GM18499 (cell line): Measurements from ENCODE around the gene SLC48A1.
"Not testable (repeated sequence)": the region's sequence is repeated elsewhere in the genome, so short reads cannot be mapped to it uniquely, and the experiment has no call there.

Experiments used
- ATAC-seq: cut with Tn5 transposase; IDR thresholded peaks from one replicate; pipeline ENCODE4 v1.9.1; 2021; ENCODE audit warnings: moderate number of reproducible peaks; ENCODE audit not compliant: insufficient read depth, unreplicated experiment

The SLC48A1 gene

DNA sequence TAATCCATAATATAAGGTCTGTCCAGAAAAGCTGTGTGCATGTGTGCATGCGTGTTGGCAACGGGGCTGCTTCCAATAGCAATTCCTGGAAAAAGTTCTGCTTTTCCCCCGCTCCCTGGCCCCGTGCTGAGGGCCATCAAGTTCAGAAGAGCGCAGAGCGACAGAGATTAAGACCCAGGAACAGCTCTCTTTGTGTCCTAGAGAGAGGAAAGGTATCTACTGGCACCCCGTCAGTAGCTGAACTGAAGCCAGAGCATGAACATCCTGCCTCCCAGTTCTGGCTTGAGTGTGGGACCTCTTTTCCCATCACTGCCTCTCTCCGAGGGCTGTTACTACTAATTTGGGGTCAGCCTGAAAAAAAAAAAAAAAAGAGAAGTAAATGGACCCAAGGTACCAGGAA lies 31.1 kb downstream of the SLC48A1 start:
- ATAC-seq = no peak

- ATAC-seq = no peak
Observed at GRCh38 chr12:47805417-47805816, 32.4 kb downstream of the SLC48A1 start.

DNA sequence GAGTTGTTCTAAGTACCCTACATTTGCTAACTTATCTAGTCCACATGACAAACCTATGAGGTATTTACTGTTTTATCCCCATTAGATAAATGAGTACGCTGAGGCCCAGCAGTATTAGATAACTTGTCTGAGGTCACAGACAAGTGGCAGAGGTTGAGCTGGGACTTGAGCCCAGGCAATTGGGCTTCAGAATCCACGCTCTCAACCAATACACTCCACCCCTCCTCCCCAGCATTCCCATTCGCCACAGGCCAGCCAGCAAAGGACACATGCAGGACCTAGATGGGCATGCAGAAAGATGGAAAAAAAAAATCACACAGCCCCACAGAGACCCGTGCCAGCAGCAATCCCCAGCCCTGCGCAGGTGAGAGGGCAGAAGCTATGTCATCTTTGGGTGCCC lies 34.3 kb downstream of the SLC48A1 start:
- ATAC-seq = no peak

GRCh38 chr12:47808050-47808449 lies 35.0 kb downstream of the SLC48A1 start:
- peak; percentile 38 for ATAC-seq

- ATAC-seq = no peak
Observed at GRCh38 chr12:47808574-47809365, 35.7 kb downstream of the SLC48A1 start.

GRCh38 chr12:47809518-47809917 lies 36.5 kb downstream of the SLC48A1 start:
- not testable (repeated sequence) for ATAC-seq

GRCh38 chr12:47811072-47811396 lies 38.0 kb downstream of the SLC48A1 start:
- no peak for ATAC-seq

DNA sequence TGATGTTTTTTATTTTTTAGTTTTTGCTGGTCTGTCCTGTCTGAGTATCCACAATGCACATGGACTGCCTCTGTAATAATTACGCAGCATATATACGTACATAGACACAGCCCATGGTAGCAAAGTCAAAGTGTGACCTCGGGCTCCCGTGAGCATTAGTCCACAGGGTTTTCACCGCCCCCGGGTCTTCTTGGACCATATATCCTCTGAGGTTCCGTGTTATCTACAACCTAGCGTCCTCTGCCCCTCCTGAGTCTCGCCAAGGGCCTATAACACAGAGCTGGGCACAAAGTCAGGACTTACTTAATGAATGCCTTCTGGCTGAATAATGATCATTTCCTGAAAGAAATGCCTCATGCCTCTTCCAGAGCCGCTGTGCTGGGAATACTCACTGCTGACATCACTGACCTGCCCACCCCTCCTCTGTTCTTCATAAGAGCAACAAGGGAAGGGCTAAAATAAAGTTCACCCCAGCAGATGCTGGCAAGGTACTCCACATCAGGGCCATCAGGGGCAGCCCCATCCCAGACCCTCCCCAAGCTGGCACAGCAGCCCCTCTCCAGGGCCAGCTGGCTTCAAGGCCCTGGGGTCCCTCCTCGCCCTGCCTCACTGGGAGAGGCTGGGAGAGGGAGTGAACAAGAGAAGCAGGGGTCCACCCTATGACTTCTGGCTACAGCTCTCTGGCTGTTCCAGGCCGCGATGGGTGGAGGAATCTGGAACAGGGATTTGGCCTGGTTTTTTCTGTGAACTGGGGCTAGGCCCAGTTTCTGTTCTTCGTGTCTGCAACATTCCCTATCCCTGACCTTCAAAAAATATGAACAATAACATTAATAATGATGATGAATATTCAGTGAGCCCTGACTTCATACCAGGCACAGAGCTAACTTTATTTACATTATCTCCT lies 38.8 kb downstream of the SLC48A1 start:
- ATAC-seq = no peak

- peak; percentile 39 for ATAC-seq
Observed at GRCh38 chr12:47812797-47813510, 39.9 kb downstream of the SLC48A1 start.

GRCh38 chr12:47813511-47814196 lies 40.6 kb downstream of the SLC48A1 start:
- ATAC-seq = peak; percentile 7

- ATAC-seq = no peak
Observed at GRCh38 chr12:47814539-47815170, 41.6 kb downstream of the SLC48A1 start.

DNA sequence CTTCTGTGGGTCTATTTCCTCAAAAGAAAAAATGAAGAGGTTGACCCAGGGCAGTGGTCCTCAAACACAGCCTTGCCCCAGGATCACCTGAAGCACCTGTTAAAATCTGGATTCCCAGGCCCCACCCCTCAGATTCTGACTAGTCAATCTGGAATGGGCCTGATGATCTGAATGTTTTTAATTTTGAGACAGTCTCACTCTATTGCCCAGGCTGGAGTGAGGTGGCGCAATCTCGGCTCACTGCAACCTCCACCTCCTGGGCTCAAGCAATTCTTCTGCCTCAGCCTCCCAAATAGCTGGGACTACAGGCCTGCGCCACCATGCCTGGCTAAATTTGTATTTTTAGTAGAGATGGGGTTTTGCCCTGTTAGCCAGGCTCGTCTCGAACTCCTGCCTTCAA lies 42.4 kb downstream of the SLC48A1 start:
- ATAC-seq = not testable (repeated sequence)

GRCh38 chr12:47816403-47817271 lies 43.6 kb downstream of the SLC48A1 start:
- ATAC-seq = no peak

- ATAC-seq = no peak
Observed at GRCh38 chr12:47817272-47818006, 44.4 kb downstream of the SLC48A1 start.

- ATAC-seq = no peak
Observed at GRCh38 chr12:47818007-47818376, 45.0 kb downstream of the SLC48A1 start.

DNA sequence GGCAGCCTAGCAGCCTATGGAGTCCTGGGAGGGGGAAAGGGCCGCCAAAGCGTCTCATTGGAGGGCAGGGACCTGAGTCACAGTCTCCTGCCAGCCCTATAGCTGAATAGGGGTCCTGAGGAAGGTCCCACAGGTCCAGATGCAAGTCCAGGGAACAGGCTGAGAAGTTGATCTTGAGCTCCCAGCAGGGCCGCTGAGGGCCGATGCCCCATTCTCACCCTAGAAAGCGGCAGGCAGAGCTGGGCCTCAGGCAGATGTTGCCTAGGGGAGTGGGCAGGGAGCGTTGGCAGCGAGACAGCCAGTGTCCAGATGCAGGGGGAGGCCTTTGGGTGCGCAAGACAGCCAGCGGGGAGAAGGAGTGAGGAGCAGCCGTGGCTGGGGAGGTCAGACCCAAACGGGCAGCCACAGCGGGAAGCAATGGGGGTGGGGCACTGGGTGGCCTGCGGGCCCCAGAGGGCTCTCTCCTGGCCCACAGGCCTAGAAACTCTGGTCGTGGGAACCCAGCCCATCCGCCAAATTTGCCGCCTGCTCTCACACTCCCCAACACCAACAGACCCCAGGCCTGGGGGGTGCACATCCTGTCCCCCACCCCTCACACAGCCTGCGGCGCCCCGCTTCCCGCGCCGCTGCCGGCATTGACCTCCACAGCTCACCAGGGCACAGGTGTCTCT lies 45.6 kb downstream of the SLC48A1 start:
- ATAC-seq = no peak

DNA sequence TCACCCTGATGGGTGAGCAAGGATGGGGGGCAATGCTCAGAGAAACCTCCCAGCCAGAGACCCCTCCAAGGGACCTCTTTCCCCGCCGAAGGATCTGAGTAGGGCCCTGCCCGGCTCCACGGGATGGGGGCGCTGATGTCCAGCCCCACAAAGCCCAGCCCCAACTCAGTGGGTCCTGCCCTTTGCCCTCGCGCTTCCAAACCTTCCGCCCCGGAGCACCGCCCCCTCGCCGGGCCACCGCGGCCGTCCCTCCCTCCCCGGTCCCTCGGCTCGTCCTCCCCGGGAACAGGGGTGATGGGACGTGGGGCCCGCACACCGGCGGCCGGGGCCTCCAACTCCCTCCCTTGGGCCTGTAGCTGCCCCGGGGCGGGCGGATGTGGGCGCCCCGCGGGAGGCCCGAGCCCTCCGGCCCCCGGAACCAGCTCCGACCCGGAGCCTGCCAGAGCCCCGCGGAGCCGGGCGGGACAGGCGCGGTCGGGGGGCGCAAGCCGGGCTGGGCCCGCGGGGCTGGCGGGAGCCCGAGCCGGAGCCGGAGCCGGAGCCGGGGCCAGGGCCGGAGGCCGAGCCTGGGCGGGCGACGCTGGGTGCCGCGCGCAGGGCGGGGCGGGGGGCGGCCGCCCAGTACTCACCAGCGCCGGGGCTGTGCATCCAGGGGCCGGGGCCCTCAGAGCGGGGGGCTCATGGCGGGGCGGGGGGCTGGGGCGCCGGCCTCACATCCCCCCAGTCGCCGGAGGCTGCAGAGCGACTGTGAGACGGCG lies 46.3 kb downstream of the SLC48A1 start:
- no peak for ATAC-seq
